GM23248 (cell line): ENCODE measurements around the gene ZNF207.

ENCODE experiments used
- EZH2 ChIP-seq: fragments of 200-600 bp; sonication (generic); IDR thresholded peaks from 2 replicates; pipeline ENCODE4 v1.6.1; 2018; ENCODE audit warnings: antibody characterized with exemption, mild to moderate bottlenecking; ENCODE audit not compliant: insufficient read depth, poor library complexity, severe bottlenecking
- EZH2phosphoT487 ChIP-seq: fragments of 200-600 bp; sonication (generic); IDR thresholded peaks from 2 replicates; pipeline ENCODE4 v1.6.1; 2018; ENCODE audit warnings: antibody characterized with exemption, moderate library complexity, mild to moderate bottlenecking, low read depth; ENCODE audit not compliant: insufficient read depth

DNA sequence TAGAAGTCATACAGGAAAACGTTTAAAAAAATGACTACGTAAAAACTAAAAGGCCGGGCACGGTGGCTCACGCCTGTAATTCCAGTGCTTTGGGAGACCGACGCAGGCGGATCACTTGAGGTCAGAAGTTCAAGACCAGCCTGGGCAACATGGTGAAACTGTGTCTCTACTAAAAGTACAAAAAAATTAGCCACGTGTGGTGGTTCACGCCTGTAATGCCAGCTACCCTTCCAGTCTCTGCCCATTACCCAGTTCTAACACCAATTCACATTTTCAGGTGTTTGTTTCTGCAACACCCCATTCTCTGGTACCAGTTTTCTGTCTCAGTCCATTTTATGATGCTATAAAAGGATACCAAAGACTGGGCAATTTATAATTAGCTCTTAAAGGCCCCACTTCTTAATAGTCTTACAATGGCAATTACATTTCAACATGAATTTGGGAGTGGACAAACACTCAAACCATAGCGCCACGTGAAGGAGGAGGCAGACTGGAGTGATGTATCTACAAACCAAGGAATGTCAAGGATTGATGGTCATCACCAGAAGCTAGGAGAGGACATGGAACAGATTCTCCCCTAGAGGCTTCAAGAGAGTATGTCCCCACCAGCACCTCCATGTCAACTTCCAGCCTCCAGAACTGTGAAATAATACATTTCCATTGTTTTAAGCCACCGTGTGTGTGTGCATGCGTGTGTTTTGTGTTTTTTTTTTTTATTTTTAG, 7.2 kb upstream of the ZNF207 start:
- TF ChIP-seq EZH2, result no peak
- no peak for TF ChIP-seq EZH2phosphoT487
